ENCODE measurements around the gene LHX6.

The LHX6 gene

DNA sequence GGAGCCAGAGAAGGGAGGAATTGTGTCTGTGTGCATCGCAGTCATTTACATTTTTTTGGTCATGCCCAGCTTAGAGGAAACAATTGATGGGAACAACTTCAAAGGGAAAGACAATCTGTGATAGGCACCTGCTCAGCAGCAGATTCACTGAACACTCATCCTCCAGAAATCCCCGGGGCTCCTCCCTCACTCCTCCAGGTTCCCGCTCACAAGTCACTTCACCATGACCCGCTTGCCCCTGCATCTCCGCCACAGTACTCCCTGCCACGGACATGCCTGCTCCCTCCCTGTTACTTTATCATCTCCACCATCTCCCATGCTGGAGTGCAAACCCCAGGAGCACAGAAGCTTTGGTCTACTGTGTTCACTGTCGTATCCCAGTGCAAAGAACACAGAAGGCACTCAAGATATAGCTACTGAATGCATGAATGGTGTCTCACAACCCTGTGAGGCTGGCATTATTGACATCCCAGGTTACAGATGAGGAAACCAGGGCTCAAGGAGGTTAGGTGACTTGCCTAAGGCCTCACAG, 16.2 kb downstream of the LHX6 start:
- no peak overlapping the region for H3K4me3 ChIP-seq (ENCODE audit: control insufficient read depth, low read depth, low read length)
- DNase-seq (ENCODE audit: low read depth): no peak
- TF ChIP-seq, protein P1, sequence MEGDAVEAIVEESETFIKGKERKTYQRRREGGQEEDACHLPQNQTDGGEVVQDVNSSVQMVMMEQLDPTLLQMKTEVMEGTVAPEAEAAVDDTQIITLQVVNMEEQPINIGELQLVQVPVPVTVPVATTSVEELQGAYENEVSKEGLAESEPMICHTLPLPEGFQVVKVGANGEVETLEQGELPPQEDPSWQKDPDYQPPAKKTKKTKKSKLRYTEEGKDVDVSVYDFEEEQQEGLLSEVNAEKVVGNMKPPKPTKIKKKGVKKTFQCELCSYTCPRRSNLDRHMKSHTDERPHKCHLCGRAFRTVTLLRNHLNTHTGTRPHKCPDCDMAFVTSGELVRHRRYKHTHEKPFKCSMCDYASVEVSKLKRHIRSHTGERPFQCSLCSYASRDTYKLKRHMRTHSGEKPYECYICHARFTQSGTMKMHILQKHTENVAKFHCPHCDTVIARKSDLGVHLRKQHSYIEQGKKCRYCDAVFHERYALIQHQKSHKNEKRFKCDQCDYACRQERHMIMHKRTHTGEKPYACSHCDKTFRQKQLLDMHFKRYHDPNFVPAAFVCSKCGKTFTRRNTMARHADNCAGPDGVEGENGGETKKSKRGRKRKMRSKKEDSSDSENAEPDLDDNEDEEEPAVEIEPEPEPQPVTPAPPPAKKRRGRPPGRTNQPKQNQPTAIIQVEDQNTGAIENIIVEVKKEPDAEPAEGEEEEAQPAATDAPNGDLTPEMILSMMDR (conservative IDR thresholded peaks at IDR 0.05; ENCODE audit: control insufficient read depth, insufficient read depth, low read depth, low read length): no peak

DNA sequence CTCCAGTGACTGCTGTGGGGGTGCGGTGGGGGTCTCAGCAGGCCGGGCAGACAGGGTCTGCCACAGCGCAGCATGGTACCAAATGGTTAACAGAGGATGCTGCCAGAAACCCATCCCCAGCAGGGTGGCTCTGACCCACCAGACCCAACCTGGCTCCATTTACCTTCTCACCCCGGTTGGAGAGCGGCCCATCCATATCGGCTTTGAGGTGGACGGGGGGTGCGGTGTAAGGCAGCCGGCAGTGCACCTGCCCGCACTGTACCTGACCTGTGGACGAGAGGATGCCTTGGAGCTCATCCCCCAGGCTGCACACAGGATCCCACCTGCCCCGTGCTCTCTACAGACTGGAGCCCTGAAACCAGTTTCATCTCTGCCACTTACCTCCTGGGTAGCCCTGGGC, 19.3 kb downstream of the LHX6 start:
- H3K4me3 ChIP-seq (ENCODE audit: control insufficient read depth, low read depth, low read length): no peak overlapping the region
- TF ChIP-seq, protein P1 (conservative IDR thresholded peaks at IDR 0.05; ENCODE audit: control insufficient read depth, insufficient read depth, low read depth, low read length): no peak
- DNase-seq (ENCODE audit: low read depth): no peak

DNA sequence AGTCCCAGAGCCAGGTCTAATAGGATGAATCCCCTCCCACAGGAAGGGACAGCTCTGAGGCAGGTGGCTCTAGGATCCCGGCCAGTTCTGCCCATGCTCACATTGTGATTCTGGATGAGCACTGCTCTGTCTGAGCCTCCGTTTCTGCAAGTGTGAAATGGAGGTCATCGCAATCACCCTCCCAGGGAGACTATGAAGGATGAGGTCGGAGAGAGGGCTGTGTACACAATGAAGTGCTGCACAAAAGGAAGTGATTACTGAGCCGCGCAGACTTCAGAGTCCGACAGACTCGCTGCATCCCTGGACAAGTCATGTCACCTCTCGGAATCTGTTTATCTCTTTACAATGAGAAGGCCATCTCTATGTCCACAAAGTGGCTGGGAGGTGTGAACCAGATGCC, 21.7 kb downstream of the LHX6 start:
- no peak overlapping the region for H3K4me3 ChIP-seq (ENCODE audit: control insufficient read depth, low read depth, low read length)
- TF ChIP-seq, protein P1 (conservative IDR thresholded peaks at IDR 0.05; ENCODE audit: control insufficient read depth, insufficient read depth, low read depth, low read length): no peak
- no peak for DNase-seq (ENCODE audit: low read depth)

DNA sequence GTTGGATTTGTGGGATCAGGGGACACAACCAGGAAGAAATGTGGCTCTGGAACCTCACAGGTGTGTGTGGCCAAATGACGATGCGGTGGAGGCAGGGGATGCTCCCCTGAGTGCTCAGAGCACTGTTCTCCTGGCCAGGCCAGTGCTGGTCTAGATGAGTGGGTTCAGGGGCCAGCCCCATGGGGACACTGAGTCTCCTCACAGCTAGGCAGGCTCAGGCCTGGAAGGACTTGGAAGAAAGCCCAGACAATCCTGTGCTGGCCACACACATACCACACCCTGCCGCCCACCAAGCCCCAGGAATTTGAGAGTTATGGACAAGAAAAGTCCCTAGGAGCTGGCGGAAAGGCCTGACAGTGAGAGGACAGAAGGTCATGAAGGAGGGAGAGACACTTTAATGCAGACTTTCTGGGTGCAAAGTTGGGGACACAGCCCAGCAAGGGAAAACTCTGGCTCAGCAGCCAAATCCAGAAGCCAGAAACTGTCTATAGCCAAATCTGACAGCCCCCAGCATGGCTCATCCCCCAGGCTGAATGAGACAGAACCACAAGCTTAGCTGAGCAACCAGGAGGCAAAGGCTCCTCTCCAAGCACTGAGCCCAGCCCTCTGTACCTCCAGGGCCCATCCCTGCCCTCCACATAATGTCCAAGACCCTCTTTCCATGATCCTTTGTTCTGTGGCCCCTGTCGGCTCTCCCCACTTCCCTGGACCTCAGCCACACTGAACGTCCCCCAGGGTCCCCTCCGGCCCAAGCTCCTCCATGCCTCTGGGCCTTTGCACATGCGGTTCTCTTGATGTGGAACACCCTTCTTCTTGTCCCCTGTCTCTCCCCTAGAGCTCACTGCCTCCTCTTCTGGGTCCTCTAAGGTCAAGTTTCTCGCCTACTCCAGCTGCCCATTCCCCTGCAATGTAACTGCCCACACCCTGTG, 22.4 kb downstream of the LHX6 start:
- TF ChIP-seq, protein P1 (conservative IDR thresholded peaks at IDR 0.05; ENCODE audit: control insufficient read depth, insufficient read depth, low read depth, low read length): no peak
- DNase-seq (ENCODE audit: low read depth): peak; percentile 85
- no peak overlapping the region for H3K4me3 ChIP-seq (ENCODE audit: control insufficient read depth, low read depth, low read length)

DNA sequence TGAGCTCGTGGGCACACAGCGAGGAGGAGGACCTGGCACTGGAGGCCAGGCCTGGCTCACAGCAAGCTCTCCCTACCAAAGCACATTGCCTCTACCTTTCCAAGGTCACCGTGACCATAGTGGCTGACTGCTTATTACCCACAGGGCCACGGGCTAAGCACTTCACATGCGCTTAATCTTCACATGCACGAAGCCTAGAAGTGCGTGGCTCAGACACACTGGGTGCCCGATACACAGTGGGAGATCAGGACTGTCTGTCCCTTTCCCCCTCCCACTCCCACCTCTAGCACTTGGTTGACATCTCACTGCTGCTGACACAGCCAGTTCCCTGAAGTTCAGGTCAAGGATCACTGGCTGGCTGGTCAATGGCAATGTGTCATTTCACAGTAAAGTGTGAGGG, 23.6 kb downstream of the LHX6 start:
- TF ChIP-seq, protein P1 (conservative IDR thresholded peaks at IDR 0.05; ENCODE audit: control insufficient read depth, insufficient read depth, low read depth, low read length): no peak
- H3K4me3 ChIP-seq (ENCODE audit: control insufficient read depth, low read depth, low read length): no peak overlapping the region
- no peak for DNase-seq (ENCODE audit: low read depth)

DNA sequence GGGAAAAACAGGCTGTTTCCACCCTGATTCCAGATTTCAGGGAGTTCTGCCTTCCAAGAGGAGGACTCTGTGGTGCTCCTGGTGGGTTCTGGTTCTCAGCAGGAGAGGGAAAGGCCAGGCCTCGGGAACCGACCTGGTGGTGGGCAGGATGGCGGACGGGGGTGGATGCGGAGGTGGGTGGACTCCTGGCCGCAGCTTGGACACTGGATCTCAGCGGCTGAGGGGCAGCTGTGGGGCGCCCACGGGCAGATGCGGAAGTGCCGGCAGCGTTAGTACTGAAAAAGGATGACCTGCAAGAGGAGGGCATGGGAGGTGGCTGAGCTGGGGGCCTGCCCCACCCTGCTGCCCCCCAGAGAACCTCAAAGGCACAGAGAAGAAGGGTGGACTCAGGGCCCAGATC, 24.3 kb downstream of the LHX6 start:
- H3K4me3 ChIP-seq (ENCODE audit: control insufficient read depth, low read depth, low read length): no peak overlapping the region
- DNase-seq (ENCODE audit: low read depth): no peak
- TF ChIP-seq, protein P1 (conservative IDR thresholded peaks at IDR 0.05; ENCODE audit: control insufficient read depth, insufficient read depth, low read depth, low read length): no peak
